ENCODE data around the gene SCYGR4.

- TF ChIP-seq CTCF (IDR thresholded peaks at IDR 0.05; ENCODE audit: low read depth, low read length) (no peak), EZH2phosphoT487 (IDR thresholded peaks at IDR 0.05; ENCODE audit: low read depth) (no peak)
Observed at GRCh38 chr2:227617316-227618230, at the start of gene SCYGR4.
